GM10266 (cell line): Measurements from ENCODE around the gene NAT9.

Source experiments
- DNase-seq: peaks from one replicate; pipeline ENCODE4 v3.0.0; 2012; ENCODE audit errors: extremely low spot score
- TF ChIP-seq, protein P1 (sequence below): IDR thresholded peaks from 2 replicates; pipeline ENCODE4 v1.5.1; 2012; ENCODE audit warnings: mild to moderate bottlenecking, low read depth; ENCODE audit not compliant: control insufficient read depth, insufficient read depth; ENCODE audit errors: missing control alignments

NAT9 gene

DNA sequence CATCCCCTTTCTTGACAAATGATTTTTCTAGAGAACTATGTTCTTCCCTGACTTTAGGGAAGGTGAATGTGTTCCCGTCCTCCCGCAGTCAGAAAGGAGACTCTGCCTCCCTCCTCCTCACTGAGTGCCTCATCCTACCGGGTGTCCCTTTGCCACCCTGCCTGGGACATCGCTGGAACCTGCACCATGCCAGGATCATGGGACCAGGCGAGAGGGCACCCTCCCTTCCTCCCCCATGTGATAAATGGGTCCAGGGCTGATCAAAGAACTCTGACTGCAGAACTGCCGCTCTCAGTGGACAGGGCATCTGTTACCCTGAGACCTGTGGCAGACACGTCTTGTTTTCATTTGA lies 7.4 kb downstream of the NAT9 start:
- TF ChIP-seq, protein P1, sequence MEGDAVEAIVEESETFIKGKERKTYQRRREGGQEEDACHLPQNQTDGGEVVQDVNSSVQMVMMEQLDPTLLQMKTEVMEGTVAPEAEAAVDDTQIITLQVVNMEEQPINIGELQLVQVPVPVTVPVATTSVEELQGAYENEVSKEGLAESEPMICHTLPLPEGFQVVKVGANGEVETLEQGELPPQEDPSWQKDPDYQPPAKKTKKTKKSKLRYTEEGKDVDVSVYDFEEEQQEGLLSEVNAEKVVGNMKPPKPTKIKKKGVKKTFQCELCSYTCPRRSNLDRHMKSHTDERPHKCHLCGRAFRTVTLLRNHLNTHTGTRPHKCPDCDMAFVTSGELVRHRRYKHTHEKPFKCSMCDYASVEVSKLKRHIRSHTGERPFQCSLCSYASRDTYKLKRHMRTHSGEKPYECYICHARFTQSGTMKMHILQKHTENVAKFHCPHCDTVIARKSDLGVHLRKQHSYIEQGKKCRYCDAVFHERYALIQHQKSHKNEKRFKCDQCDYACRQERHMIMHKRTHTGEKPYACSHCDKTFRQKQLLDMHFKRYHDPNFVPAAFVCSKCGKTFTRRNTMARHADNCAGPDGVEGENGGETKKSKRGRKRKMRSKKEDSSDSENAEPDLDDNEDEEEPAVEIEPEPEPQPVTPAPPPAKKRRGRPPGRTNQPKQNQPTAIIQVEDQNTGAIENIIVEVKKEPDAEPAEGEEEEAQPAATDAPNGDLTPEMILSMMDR: no peak
- DNase-seq: no peak

GRCh38 chr17:74768069-74768762 lies 7.9 kb downstream of the NAT9 start:
- TF ChIP-seq, protein P1: no peak
- no peak for DNase-seq

DNA sequence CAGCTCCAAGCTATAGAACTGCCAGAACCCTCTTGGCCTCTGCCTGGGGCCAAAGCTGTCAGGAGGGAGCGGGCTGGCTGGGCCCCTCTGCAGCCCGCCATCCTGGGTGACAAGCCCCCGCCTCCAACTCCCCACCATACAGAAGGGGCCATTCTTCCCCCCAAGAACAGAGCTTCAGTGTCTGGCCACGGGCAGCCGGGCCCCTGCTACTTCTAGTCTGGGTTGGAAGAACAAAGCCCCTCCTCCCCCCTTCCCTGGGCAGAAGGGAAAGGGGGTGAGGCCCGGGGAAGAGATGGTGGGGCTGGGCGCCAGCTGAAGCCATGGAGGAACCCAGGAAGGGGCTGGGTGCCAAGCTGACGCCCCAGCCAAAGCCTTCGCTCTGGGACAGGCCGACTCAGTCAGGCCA lies 9.0 kb downstream of the NAT9 start:
- TF ChIP-seq, protein P1: no peak

GRCh38 chr17:74766413-74766812 lies 9.7 kb downstream of the NAT9 start:
- TF ChIP-seq, protein P1: no peak
- no peak for DNase-seq

More for the DNA sequence above, 9.0 kb downstream of the NAT9 start:
- no peak for DNase-seq

DNA sequence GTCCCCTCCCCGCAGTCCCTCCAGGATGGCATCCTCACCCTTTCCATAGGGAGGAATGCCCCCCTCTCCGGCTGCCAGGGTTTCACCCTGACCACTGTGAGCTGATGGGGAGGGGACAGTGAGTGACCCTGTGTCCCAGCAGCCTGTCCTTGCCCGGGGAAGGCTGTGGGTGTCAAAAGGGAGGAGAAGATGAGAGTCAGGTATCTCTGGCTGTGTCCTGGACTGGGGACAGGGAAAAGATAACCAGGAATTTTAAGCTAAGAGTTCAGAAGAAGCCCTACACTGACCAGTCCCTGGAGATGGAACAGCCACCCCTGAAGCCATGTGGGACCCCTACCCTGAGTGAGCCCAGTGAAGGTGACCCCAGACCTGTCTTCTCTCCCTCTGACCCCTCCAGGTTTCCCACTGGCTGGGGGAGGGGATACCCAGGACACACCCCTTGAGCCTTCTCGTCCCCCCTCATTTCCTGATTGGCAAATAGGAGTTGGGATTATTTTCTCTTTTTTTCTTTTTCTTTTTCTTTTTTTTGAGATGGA lies 11.3 kb downstream of the NAT9 start:
- no peak for DNase-seq
- TF ChIP-seq, protein P1: no peak

DNA sequence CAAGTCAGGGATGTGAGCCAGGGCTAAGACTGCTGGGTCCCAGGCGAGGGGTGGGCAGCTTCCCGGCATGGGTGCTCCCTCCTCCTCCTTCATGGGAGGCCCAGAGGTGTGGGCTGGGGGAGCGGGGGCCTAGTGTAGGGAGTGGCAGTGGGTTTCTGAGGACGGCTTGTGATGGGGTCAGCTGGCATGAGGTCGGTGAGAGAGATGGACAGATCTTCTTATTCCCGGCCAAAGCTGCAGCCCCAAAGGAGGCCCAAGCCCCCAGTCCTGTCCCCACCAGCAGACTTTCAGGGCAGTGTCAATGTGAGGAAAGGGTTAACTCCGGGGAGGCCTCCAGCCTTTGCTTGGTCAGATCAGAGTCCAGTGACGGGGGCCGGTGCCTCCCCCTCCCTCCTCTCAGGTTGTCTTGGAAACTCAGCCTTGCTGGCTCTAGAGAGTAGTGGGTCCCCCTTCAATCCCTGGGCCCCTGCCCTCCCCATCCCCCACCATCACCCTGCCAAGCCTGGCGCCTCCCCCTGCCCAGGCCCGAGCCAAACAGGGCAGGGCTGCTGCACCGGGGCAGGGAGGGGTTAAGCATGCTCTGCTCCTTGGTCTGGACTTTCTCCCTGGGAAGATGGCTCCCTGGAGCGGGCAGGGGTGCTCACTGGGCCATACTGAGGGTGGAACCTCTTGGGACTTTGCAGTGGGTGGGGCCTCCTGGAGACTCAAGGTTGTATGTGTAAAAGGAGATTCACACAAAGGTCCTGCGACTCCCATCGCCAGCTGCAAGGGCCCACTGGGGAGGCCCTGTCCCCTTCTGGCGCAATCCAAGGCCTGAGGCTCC lies 12.4 kb downstream of the NAT9 start:
- TF ChIP-seq, protein P1: no peak
- DNase-seq: no peak

DNA sequence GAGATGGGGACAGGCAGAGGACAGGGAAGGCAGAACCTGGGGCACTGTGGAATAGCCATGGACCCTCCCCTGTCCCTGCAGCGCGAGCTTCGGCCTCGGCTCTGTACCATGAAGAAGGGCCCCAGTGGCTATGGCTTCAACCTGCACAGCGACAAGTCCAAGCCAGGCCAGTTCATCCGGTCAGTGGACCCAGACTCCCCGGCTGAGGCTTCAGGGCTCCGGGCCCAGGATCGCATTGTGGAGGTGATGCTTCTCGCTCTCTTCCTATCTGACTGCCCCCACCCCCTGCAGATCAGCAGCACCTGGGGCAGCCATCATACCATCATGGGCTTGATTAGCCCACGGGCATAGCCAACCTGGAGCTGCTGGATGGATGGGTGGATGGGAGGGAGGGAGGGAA lies 14.2 kb downstream of the NAT9 start:
- DNase-seq: no peak
- TF ChIP-seq, protein P1: no peak
